GM12892 (cell line): ENCODE results near the gene GGT1.
"Not testable (repeated sequence)": the region's sequence is repeated elsewhere in the genome, so short reads cannot be mapped to it uniquely, and the experiment has no call there.

ENCODE experiments used
- POLR2A ChIP-seq: IDR thresholded peaks from 2 replicates; pipeline ENCODE4 v1.6.1; 2011; ENCODE audit warnings: low read depth, low read length, control low read depth
- POLR2AphosphoS5 ChIP-seq: IDR thresholded peaks from 2 replicates; pipeline ENCODE4 v1.6.1; 2011; ENCODE audit warnings: low read depth, low read length, control low read depth
- TAF1 ChIP-seq: IDR thresholded peaks from 2 replicates; pipeline ENCODE4 v1.6.1; 2011; ENCODE audit warnings: low read depth, mild to moderate bottlenecking, control low read depth, low read length, borderline replicate concordance

GRCh38 chr22:24614794-24615193, 11.8 kb downstream of the GGT1 start:
- TF ChIP-seq POLR2A, POLR2AphosphoS5, TAF1: not testable (repeated sequence)
